Keratinocyte (primary cell): ENCODE measurements around the gene SFXN3. TPM values are rescaled to one million over a fixed set of nuclear protein-coding genes. Genes with fewer than 3 reads are reported as not detected.

Source experiments
- DNase-seq: peaks from one replicate; pipeline ENCODE4 v3.0.0-alpha.2; 2011; ENCODE audit warnings: low read depth, missing footprints, low spot score
- FAIRE-seq: peaks from 2 replicates; lab custom pipeline; 2011; peaks lifted over from hg19 to GRCh38; lab: Jason Lieb, UNC
- H2AFZ ChIP-seq: 2 replicates; pipeline ENCODE4 v1.6.0; 2012; ENCODE audit warnings: low read length, control low read depth, inconsistent platforms; ENCODE audit not compliant: control insufficient read depth
- H3K27ac ChIP-seq: 2 replicates; pipeline ENCODE4 v1.5.1; 2011; ENCODE audit warnings: low read length; ENCODE audit not compliant: control insufficient read depth, insufficient read depth
- H3K27me3 ChIP-seq: 3 replicates; pipeline ENCODE4 v1.6.0; 2011; ENCODE audit warnings: low read length; ENCODE audit not compliant: control insufficient read depth, insufficient read depth; ENCODE audit errors: extremely low read depth
- H3K36me3 ChIP-seq, 2 experiments: 2 replicates in 1 of 2; 3 replicates in 1 of 2; pipeline ENCODE4 v1.5.1; 2011; ENCODE audit warnings: low read length in 2 of 2, mild to moderate bottlenecking in 1 of 2; ENCODE audit not compliant: control insufficient read depth in 2 of 2, insufficient read depth in 2 of 2; ENCODE audit errors: extremely low read depth in 1 of 2
- H3K4me1 ChIP-seq: 3 replicates; pipeline ENCODE4 v1.5.1; 2011; ENCODE audit warnings: low read length; ENCODE audit not compliant: control insufficient read depth, insufficient read depth; ENCODE audit errors: extremely low read depth
- H3K4me2 ChIP-seq: 3 replicates; pipeline ENCODE4 v1.6.0; 2011; ENCODE audit warnings: low read depth, low read length; ENCODE audit not compliant: control insufficient read depth, insufficient read depth; ENCODE audit errors: extremely low read depth
- H3K4me3 ChIP-seq, 3 experiments: fragments of 200-600 bp in 1 of 3; sonication (generic) in 1 of 3; 2 replicates in 2 of 3; 3 replicates in 1 of 3; pipeline ENCODE4 v1.5.1; 2011 to 2016; ENCODE audit warnings: low read length in 3 of 3, mild to moderate bottlenecking in 3 of 3, control low read depth in 2 of 3, inconsistent platforms in 1 of 3, low read depth in 1 of 3, mixed read lengths in 1 of 3, mixed run types in 1 of 3, moderate library complexity in 1 of 3; ENCODE audit not compliant: control insufficient read depth in 2 of 3, insufficient read depth in 2 of 3; ENCODE audit errors: extremely low read depth in 1 of 3
- H3K79me2 ChIP-seq: 2 replicates; pipeline ENCODE4 v1.6.0; 2012; ENCODE audit warnings: low read length; ENCODE audit not compliant: control insufficient read depth, insufficient read depth
- H3K9ac ChIP-seq: 3 replicates; pipeline ENCODE4 v1.6.0; 2011; ENCODE audit warnings: low read length; ENCODE audit not compliant: control insufficient read depth, insufficient read depth; ENCODE audit errors: extremely low read depth
- H3K9me1 ChIP-seq: 3 replicates; pipeline ENCODE4 v1.6.0; 2011; ENCODE audit warnings: low read length; ENCODE audit not compliant: control insufficient read depth, insufficient read depth; ENCODE audit errors: extremely low read depth
- H3K9me3 ChIP-seq: 2 replicates; pipeline ENCODE4 v1.5.1; 2012; ENCODE audit warnings: low read depth, low read length; ENCODE audit not compliant: control insufficient read depth
- H4K20me1 ChIP-seq: 3 replicates; pipeline ENCODE4 v1.6.0; 2011; ENCODE audit warnings: low read length; ENCODE audit not compliant: control insufficient read depth, insufficient read depth; ENCODE audit errors: extremely low read depth
- CTCF ChIP-seq, 3 experiments: IDR thresholded peaks in 1 of 3; conservative IDR thresholded peaks in 1 of 3; optimal IDR thresholded peaks in 1 of 3; 2 replicates in 2 of 3; 3 replicates in 1 of 3; pipeline versions ENCODE3 to v1.5.1; 2011; ENCODE audit warnings: low read length in 3 of 3, mild to moderate bottlenecking in 3 of 3, moderate library complexity in 2 of 3, control low read depth in 1 of 3, inconsistent platforms in 1 of 3; ENCODE audit not compliant: insufficient read depth in 2 of 3; ENCODE audit errors: extremely low read depth in 1 of 3
- EZH2 ChIP-seq: IDR thresholded peaks from one replicate; pipeline ENCODE4 v1.6.1; 2012; ENCODE audit warnings: inconsistent platforms, mild to moderate bottlenecking, low read length, moderate library complexity
- dilution Hi-C: fragments of 300-500 bp; cut with MboI; formaldehyde crosslinking; loops from one replicate; pipeline ENCODE4 v1.7.0; 2020; ENCODE audit warnings: low sequenced_read_pairs; ENCODE audit not compliant: extremely low pct_ligation_motif_present
- polyA plus RNA-seq, 5 experiments: library from polyadenylated mRNA; depleted of rRNA in 3 of 5; stranded (reverse) in 3 of 5; stranded (forward) in 1 of 5; unstranded in 1 of 5; fragments of >200 nt; gene quantifications; 1 replicate in 1 of 5; 2 replicates in 3 of 5; 3 replicates in 1 of 5; pipeline versions ENCODE4 v1.2.1 to v1.2.3, GENCODE V29; 2011 to 2012; ENCODE audit warnings: missing spikeins in 2 of 5, low read depth in 1 of 5, low replicate concordance in 1 of 5

The SFXN3 gene
- polyA plus RNA-seq, 1 donor (not counting 4 experiments of a cell fraction or from before 2014, with no cell fraction given): 77.0 TPM

GRCh38 chr10:101085846-101086245 is 54.8 kb downstream of the SFXN3 start:
- H4K20me1 ChIP-seq: no peaks in the 10 kb centered on the region
- no peak overlapping the region for H2AFZ ChIP-seq
- peaks cover 2% of the 10 kb centered on the region for H3K9me1 ChIP-seq
- H3K4me1 ChIP-seq: peaks cover 19% of the 10 kb centered on the region
- dilution Hi-C loops: no loop called here
- H3K27ac ChIP-seq: no peak overlapping the region
- no peak overlapping the region for H3K4me3 ChIP-seq
- H3K4me2 ChIP-seq: no peak overlapping the region
- H3K27me3 ChIP-seq: peaks cover 21% of the 10 kb centered on the region
- no peak for DNase-seq
- H3K9me3 ChIP-seq: no peaks in the 10 kb centered on the region
- H3K79me2 ChIP-seq: no peaks in the 10 kb centered on the region
- TF ChIP-seq EZH2 (no peak), CTCF (optimal IDR thresholded peaks at IDR 0.05 in 1 of 3, IDR thresholded peaks at IDR 0.05 in 1 of 3, conservative IDR thresholded peaks at IDR 0.05 in 1 of 3; ENCODE audit: extremely low read depth in 1 of 3, insufficient read depth in 2 of 3, low read length in 3 of 3) (peak in 1 of 3 experiments; percentile 31)
- H3K36me3 ChIP-seq: no peaks in the 10 kb centered on the region
- H3K9ac ChIP-seq: no peak overlapping the region
- FAIRE-seq: peak; percentile 96

- dilution Hi-C loops: no loop called here
- DNase-seq: no peak
- no peaks in the 10 kb centered on the region for H3K9me3 ChIP-seq
- H2AFZ ChIP-seq: no peak overlapping the region
- H3K79me2 ChIP-seq: no peaks in the 10 kb centered on the region
- peaks cover 20% of the 10 kb centered on the region for H3K27me3 ChIP-seq
- TF ChIP-seq CTCF (optimal IDR thresholded peaks at IDR 0.05 in 1 of 3, IDR thresholded peaks at IDR 0.05 in 1 of 3, conservative IDR thresholded peaks at IDR 0.05 in 1 of 3; ENCODE audit: extremely low read depth in 1 of 3, insufficient read depth in 2 of 3, low read length in 3 of 3) (no peak), EZH2 (no peak)
- no peaks in the 10 kb centered on the region for H3K36me3 ChIP-seq
- no peak overlapping the region for H3K4me2 ChIP-seq
- H3K9me1 ChIP-seq: peaks cover 2% of the 10 kb centered on the region
- H3K9ac ChIP-seq: no peak overlapping the region
- FAIRE-seq: no peak
- H4K20me1 ChIP-seq: no peaks in the 10 kb centered on the region
- no peak overlapping the region for H3K27ac ChIP-seq
- no peak overlapping the region for H3K4me3 ChIP-seq
- peaks cover 26% of the 10 kb centered on the region for H3K4me1 ChIP-seq
Observed at GRCh38 chr10:101087376-101087775, 56.3 kb downstream of the SFXN3 start.
